OCI-LY7 (cell line): ENCODE data around the gene ANKH. TPM values are rescaled to one million over a fixed set of nuclear protein-coding genes. Genes with fewer than 3 reads are reported as not detected.
"Not testable (repeated sequence)": the region's sequence is repeated elsewhere in the genome, so short reads cannot be mapped to it uniquely, and the experiment has no call there.

ENCODE experiments used
- BruUV-seq: library from RNA; stranded (reverse); fragments of 400-500 nt; replicated peaks from 2 replicates; lab custom pipeline; 2021; lab: Mats Ljungman, UMichigan
- CTCF ChIA-PET: fragments of 300-600 bp; sonication (Branson Sonifier 250); formaldehyde crosslinking; loops from one replicate; lab custom pipeline; 2022; ENCODE audit warnings: antibody characterized with exemption; ENCODE audit not compliant: unreplicated experiment; lab: Charles Lee
- POLR2A ChIA-PET: fragments of 300-600 bp; sonication (Branson Sonifier 250); formaldehyde crosslinking; loops from one replicate; lab custom pipeline; 2022; ENCODE audit warnings: antibody characterized with exemption; lab: Charles Lee
- DNase-seq: peaks from one replicate; pipeline ENCODE4 v3.0.0-alpha.2; 2015; ENCODE audit warnings: low spot score
- H2AFZ ChIP-seq: fragments of 200-600 bp; sonication (generic), shearing (Covaris generic); 2 replicates; pipeline ENCODE4 v1.6.1; 2014; ENCODE audit warnings: mild to moderate bottlenecking, antibody characterized with exemption, low read length, moderate library complexity
- H3K27ac ChIP-seq: fragments of 200-600 bp; sonication (generic); 2 replicates; pipeline ENCODE4 v1.5.1; 2014; ENCODE audit warnings: mixed run types, low read depth, mild to moderate bottlenecking, moderate library complexity, low read length, inconsistent platforms; ENCODE audit not compliant: poor library complexity, severe bottlenecking
- H3K36me3 ChIP-seq: fragments of 200-600 bp; sonication (generic); 2 replicates; pipeline ENCODE4 v1.6.1; 2014; ENCODE audit warnings: mild to moderate bottlenecking, antibody characterized with exemption, low read length, moderate library complexity, mixed read lengths; ENCODE audit not compliant: insufficient read depth
- H3K4me1 ChIP-seq: fragments of 200-600 bp; sonication (generic); 2 replicates; pipeline ENCODE4 v1.5.1; 2014; ENCODE audit warnings: mild to moderate bottlenecking, low read length; ENCODE audit not compliant: insufficient read depth, poor library complexity, severe bottlenecking
- H3K4me2 ChIP-seq: fragments of 200-600 bp; sonication (generic); 2 replicates; pipeline ENCODE4 v1.6.1; 2014; ENCODE audit warnings: mild to moderate bottlenecking, low read length
- H3K4me3 ChIP-seq: fragments of 200-600 bp; sonication (generic); 2 replicates; pipeline ENCODE4 v1.5.1; 2014; ENCODE audit warnings: mild to moderate bottlenecking, low read depth, low read length; ENCODE audit not compliant: poor library complexity, severe bottlenecking
- H3K79me2 ChIP-seq: fragments of 200-600 bp; sonication (generic); 2 replicates; pipeline ENCODE4 v1.6.1; 2016; ENCODE audit warnings: low read depth, mild to moderate bottlenecking, low read length, moderate library complexity, mixed read lengths; ENCODE audit not compliant: insufficient read depth
- H3K9me2 ChIP-seq: fragments of 200-600 bp; sonication (generic); 2 replicates; pipeline ENCODE4 v1.6.1; 2016; ENCODE audit warnings: mild to moderate bottlenecking, low read length, mixed read lengths; ENCODE audit not compliant: insufficient read depth
- H3K9me3 ChIP-seq: fragments of 200-600 bp; sonication (generic); 2 replicates; pipeline ENCODE4 v1.6.1; 2014; ENCODE audit warnings: mild to moderate bottlenecking, mixed run types, low read length, mixed read lengths
- H4K20me1 ChIP-seq: fragments of 200-600 bp; sonication (generic); 2 replicates; pipeline ENCODE4 v1.6.1; 2014; ENCODE audit warnings: mild to moderate bottlenecking, antibody characterized with exemption, low read length, moderate library complexity, mixed read lengths; ENCODE audit not compliant: insufficient read depth
- CTCF ChIP-seq: fragments of 200-600 bp; sonication (generic); conservative IDR thresholded peaks from 2 replicates; pipeline ENCODE4 v1.5.1; 2014; ENCODE audit warnings: mild to moderate bottlenecking, antibody characterized with exemption, low read length, moderate library complexity, mixed read lengths
- EZH2phosphoT487 ChIP-seq: fragments of 200-600 bp; sonication (generic); IDR thresholded peaks from 2 replicates; pipeline ENCODE4 v1.6.1; 2018; ENCODE audit warnings: low read depth, borderline replicate concordance, mild to moderate bottlenecking, mixed run types, antibody characterized with exemption, low read length, moderate library complexity, mixed read lengths
- intact Hi-C: fragments of 100-400 bp; cut with micrococcal nuclease; formaldehyde crosslinking; loops from one replicate; pipeline ENCODE4 v1.10.0; 2022; ENCODE audit not compliant: unreplicated experiment
- total RNA-seq, 2 experiments: library from RNA; depleted of rRNA in 1 of 2; stranded (reverse); fragments of >200 nt in 1 of 2; shearing (Covaris generic) in 1 of 2; gene quantifications; 2 replicates each; pipeline ENCODE4 v1.2.3, GENCODE V29; 2014 to 2022

ANKH gene
- total RNA-seq, 2 experiments from 2014 or later = 23.1 to 80.4 TPM

- Histone ChIP-seq H4K20me1 (peaks cover 15% of the 10 kb centered on the region; the same call in 1 of the 2 replicates), H3K4me2 (no peak overlapping the region), H3K4me1 (peaks cover 9% of the 10 kb centered on the region), H3K9me2 (no peaks in the 10 kb centered on the region), H3K27ac (no peak overlapping the region), H3K36me3 (no peaks in the 10 kb centered on the region; the same call in 1 of the 2 replicates), H3K79me2 (peaks cover 6% of the 10 kb centered on the region; the same call in 1 of the 2 replicates), H2AFZ (no peak overlapping the region), H3K4me3 (no peak overlapping the region), H3K9me3 (no peaks in the 10 kb centered on the region)
- intact Hi-C loops = no loop called here
- POLR2A ChIA-PET = interaction anchor here (1.1 to 2.1 kb wide), 2 partner anchors 9 to 14 kb away, joined by 3 to 12 read pairs; no protein-coding TSS in a partner anchor
- DNase-seq = no peak
- CTCF ChIA-PET = interaction anchor here (0.6 kb wide), 1 partner anchor 38 kb away, joined by 3 read pairs; no protein-coding TSS in a partner anchor
- no peak for TF ChIP-seq CTCF
- no peak for TF ChIP-seq EZH2phosphoT487
- no TSS peak for BruUV-seq
Measured at GRCh38 chr5:14818931-14819790, 52.4 kb downstream of the ANKH start.

GRCh38 chr5:14817762-14818136 is 53.8 kb downstream of the ANKH start:
- H3K4me2 ChIP-seq, BruUV-seq, intact Hi-C loops, H3K27ac ChIP-seq, H2AFZ ChIP-seq, DNase-seq, H3K36me3 ChIP-seq, H3K9me3 ChIP-seq, H3K4me3 ChIP-seq, H3K9me2 ChIP-seq, CTCF ChIA-PET, H3K79me2 ChIP-seq: not testable (repeated sequence)
- Histone ChIP-seq H4K20me1 (peaks cover 15% of the 10 kb centered on the region; the same call in 1 of the 2 replicates), H3K4me1 (peaks cover 14% of the 10 kb centered on the region)
- POLR2A ChIA-PET = interaction anchor here (0.6 to 2.1 kb wide), 5 partner anchors 8 to 186 kb away, joined by 3 to 12 read pairs (median 3); no protein-coding TSS in a partner anchor

GRCh38 chr5:14816999-14817761 is 54.4 kb downstream of the ANKH start:
- no peak overlapping the region for H3K27ac ChIP-seq
- intact Hi-C loops = no loop called here
- TF ChIP-seq CTCF (no peak), EZH2phosphoT487 (no peak)
- no peaks in the 10 kb centered on the region; the same call in 1 of the 2 replicates for H3K36me3 ChIP-seq
- peaks cover 15% of the 10 kb centered on the region; the same call in 1 of the 2 replicates for H4K20me1 ChIP-seq
- H3K9me3 ChIP-seq = no peaks in the 10 kb centered on the region
- no peak overlapping the region for H3K4me2 ChIP-seq
- H3K4me3 ChIP-seq = no peak overlapping the region
- BruUV-seq = no TSS peak
- DNase-seq = no peak
- H3K4me1 ChIP-seq = peaks cover 20% of the 10 kb centered on the region
- no peak overlapping the region for H2AFZ ChIP-seq
- H3K9me2 ChIP-seq = no peaks in the 10 kb centered on the region
- ChIA-PET CTCF (no interaction called here), POLR2A (interaction anchor here (0.6 to 0.7 kb wide), 3 partner anchors 8 to 186 kb away, joined by 3 read pairs; no protein-coding TSS in a partner anchor)
- peaks cover 4% of the 10 kb centered on the region; the same call in 1 of the 2 replicates for H3K79me2 ChIP-seq
